ENCODE data around the gene GALNT2.

GALNT2 gene

GRCh38 chr1:230230273-230230672 lies 163.2 kb downstream of the GALNT2 start:
- no peak for TF ChIP-seq EZH2phosphoT487 (IDR thresholded peaks at IDR 0.05; ENCODE audit: borderline replicate concordance)
- TF ChIP-seq CTCF (conservative IDR thresholded peaks at IDR 0.05; ENCODE audit: low read length), result no peak
- H3K9me2 ChIP-seq (replicated peaks; ENCODE audit: low read depth, low read length), result no peaks in the 10 kb centered on the region
- H3K4me3 ChIP-seq (ENCODE audit: low read length, poor library complexity, severe bottlenecking), result no peak overlapping the region
- no peak overlapping the region for H2AFZ ChIP-seq (ENCODE audit: low read length)
- H3K27me3 ChIP-seq (ENCODE audit: insufficient read depth, low read length, poor library complexity, severe bottlenecking), result no peaks in the 10 kb centered on the region
- peaks cover 5% of the 10 kb centered on the region for H4K20me1 ChIP-seq (ENCODE audit: insufficient read depth, low read length, poor library complexity, severe bottlenecking)
- H3K4me2 ChIP-seq (ENCODE audit: low read depth, low read length, poor library complexity, severe bottlenecking), result peak overlapping the region; percentile 7
- no peak overlapping the region for H3K9ac ChIP-seq (ENCODE audit: low read depth, low read length, poor library complexity, severe bottlenecking)
- H3K36me3 ChIP-seq (ENCODE audit: insufficient read depth, low read length), result peaks cover 86% of the 10 kb centered on the region; the same call in 1 of the 2 replicates
- peaks cover 29% of the 10 kb centered on the region for H3K4me1 ChIP-seq (ENCODE audit: insufficient read depth, low read length, poor library complexity, severe bottlenecking)
- no peaks in the 10 kb centered on the region for H3K9me3 ChIP-seq (ENCODE audit: insufficient read depth, low read depth, low read length)
- peaks cover 91% of the 10 kb centered on the region for H3K79me2 ChIP-seq (ENCODE audit: insufficient read depth, low read length)
- H3F3A ChIP-seq (ENCODE audit: low read depth), result no peaks in the 10 kb centered on the region

GRCh38 chr1:230230948-230231773 lies 164.1 kb downstream of the GALNT2 start:
- Histone ChIP-seq H3K9ac (ENCODE audit: low read depth, low read length, poor library complexity, severe bottlenecking) (no peak overlapping the region), H3K4me2 (ENCODE audit: low read depth, low read length, poor library complexity, severe bottlenecking) (peak overlapping the region; percentile 7), H3K4me3 (ENCODE audit: low read length, poor library complexity, severe bottlenecking) (no peak overlapping the region), H3K4me1 (ENCODE audit: insufficient read depth, low read length, poor library complexity, severe bottlenecking) (peaks cover 28% of the 10 kb centered on the region), H3K27me3 (ENCODE audit: insufficient read depth, low read length, poor library complexity, severe bottlenecking) (no peaks in the 10 kb centered on the region), H3K79me2 (ENCODE audit: insufficient read depth, low read length) (peaks cover 90% of the 10 kb centered on the region), H3K9me2 (replicated peaks; ENCODE audit: low read depth, low read length) (no peaks in the 10 kb centered on the region), H3K9me3 (ENCODE audit: insufficient read depth, low read depth, low read length) (no peaks in the 10 kb centered on the region), H3F3A (ENCODE audit: low read depth) (no peaks in the 10 kb centered on the region), H4K20me1 (ENCODE audit: insufficient read depth, low read length, poor library complexity, severe bottlenecking) (peaks cover 4% of the 10 kb centered on the region), H3K36me3 (ENCODE audit: insufficient read depth, low read length) (peaks cover 86% of the 10 kb centered on the region; the same call in 1 of the 2 replicates), H2AFZ (ENCODE audit: low read length) (no peak overlapping the region)
- TF ChIP-seq EZH2phosphoT487 (IDR thresholded peaks at IDR 0.05; ENCODE audit: borderline replicate concordance) (no peak), CTCF (conservative IDR thresholded peaks at IDR 0.05; ENCODE audit: low read length) (no peak)

GRCh38 chr1:230231774-230232145 lies 164.7 kb downstream of the GALNT2 start:
- no peak for TF ChIP-seq CTCF (conservative IDR thresholded peaks at IDR 0.05; ENCODE audit: low read length)
- no peak for TF ChIP-seq EZH2phosphoT487 (IDR thresholded peaks at IDR 0.05; ENCODE audit: borderline replicate concordance)
- Histone ChIP-seq H3K9me3 (ENCODE audit: insufficient read depth, low read depth, low read length) (no peaks in the 10 kb centered on the region), H3K4me3 (ENCODE audit: low read length, poor library complexity, severe bottlenecking) (no peak overlapping the region), H2AFZ (ENCODE audit: low read length) (no peak overlapping the region), H3K4me1 (ENCODE audit: insufficient read depth, low read length, poor library complexity, severe bottlenecking) (peaks cover 28% of the 10 kb centered on the region), H3K36me3 (ENCODE audit: insufficient read depth, low read length) (peaks cover 86% of the 10 kb centered on the region), H3K4me2 (ENCODE audit: low read depth, low read length, poor library complexity, severe bottlenecking) (no peak overlapping the region), H3K9ac (ENCODE audit: low read depth, low read length, poor library complexity, severe bottlenecking) (no peak overlapping the region), H4K20me1 (ENCODE audit: insufficient read depth, low read length, poor library complexity, severe bottlenecking) (peaks cover 4% of the 10 kb centered on the region), H3K79me2 (ENCODE audit: insufficient read depth, low read length) (peaks cover 84% of the 10 kb centered on the region), H3F3A (ENCODE audit: low read depth) (no peaks in the 10 kb centered on the region), H3K27me3 (ENCODE audit: insufficient read depth, low read length, poor library complexity, severe bottlenecking) (no peaks in the 10 kb centered on the region), H3K9me2 (replicated peaks; ENCODE audit: low read depth, low read length) (no peaks in the 10 kb centered on the region)
